ENCODE measurements around the gene RBM48.

- TF ChIP-seq EZH2 (IDR thresholded peaks at IDR 0.05; ENCODE audit: borderline replicate concordance, low read depth, low read length, poor library complexity, severe bottlenecking) = no peak
- no peak for TF ChIP-seq CTCF (conservative IDR thresholded peaks at IDR 0.05; ENCODE audit: low read depth, low read length)
Observed at GRCh38 chr7:92557808-92558362, 29.3 kb downstream of the RBM48 start.
